NCI-H446 (cell line): Measurements from ENCODE around the gene NUP35.

ENCODE experiments used
- DNase-seq, 2 experiments: peaks; one replicate each; lab custom pipeline; 2025; lab: John Stamatoyannopoulos, UW

Gene NUP35, protein sequence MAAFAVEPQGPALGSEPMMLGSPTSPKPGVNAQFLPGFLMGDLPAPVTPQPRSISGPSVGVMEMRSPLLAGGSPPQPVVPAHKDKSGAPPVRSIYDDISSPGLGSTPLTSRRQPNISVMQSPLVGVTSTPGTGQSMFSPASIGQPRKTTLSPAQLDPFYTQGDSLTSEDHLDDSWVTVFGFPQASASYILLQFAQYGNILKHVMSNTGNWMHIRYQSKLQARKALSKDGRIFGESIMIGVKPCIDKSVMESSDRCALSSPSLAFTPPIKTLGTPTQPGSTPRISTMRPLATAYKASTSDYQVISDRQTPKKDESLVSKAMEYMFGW

DNA sequence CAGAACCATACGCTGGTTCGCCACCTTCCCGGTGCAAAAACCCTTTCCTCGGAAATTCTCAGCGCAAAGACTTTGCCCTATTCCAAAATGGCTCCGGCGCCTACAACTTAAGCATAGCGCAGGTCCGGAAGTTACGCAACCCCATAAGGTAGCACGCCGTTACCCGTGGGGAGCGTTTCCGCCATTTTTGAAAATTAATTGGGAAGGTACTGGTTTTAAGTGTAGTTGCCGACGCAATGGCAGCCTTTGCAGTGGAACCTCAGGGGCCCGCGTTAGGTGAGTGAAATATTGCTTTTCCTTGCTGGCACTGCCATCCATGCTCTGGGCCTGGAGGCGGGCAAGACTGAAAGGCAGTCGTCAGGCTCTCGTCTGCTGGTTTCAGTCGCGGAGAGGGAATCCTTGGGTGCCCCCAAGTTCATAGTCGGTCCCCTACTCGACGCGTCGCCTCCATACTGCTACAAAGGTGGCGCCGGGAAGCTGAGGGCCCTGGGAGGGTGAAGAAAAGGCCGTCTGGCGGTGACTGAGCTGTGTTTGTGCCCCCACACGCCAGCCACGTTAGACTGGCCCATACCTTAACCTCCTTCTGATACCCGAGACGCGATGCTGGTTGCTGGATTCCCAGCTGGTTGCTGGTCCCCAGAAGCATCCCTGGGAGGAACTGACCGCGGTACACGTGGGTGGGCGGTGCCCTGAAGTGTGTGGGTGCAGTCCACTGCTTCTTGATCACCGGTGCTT lies at the start of gene NUP35:
TSS of gene NUP35 (plus strand) at position 222 of the 735 bp plus-strand sequence. CDS start at position 237, 15 bp downstream.
- DNase-seq: peak; percentile 90 to 95

DNA sequence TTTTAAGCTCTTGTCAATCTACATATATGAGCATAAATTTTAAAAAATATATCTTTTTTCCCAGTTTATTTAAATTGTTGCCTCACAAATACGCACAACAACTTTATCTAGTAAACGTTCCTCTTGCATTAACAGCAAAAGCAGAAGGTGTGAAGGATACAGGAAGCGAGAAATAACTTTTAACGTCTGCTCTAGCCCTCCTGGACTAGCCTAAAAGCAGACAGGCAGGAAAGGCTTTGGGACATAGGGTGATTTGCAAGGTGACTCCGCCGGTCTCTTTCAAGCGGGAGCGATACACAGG lies 46.1 kb upstream of the NUP35 start:
- DNase-seq: peak in 1 of 2 experiments; percentile 55

DNA sequence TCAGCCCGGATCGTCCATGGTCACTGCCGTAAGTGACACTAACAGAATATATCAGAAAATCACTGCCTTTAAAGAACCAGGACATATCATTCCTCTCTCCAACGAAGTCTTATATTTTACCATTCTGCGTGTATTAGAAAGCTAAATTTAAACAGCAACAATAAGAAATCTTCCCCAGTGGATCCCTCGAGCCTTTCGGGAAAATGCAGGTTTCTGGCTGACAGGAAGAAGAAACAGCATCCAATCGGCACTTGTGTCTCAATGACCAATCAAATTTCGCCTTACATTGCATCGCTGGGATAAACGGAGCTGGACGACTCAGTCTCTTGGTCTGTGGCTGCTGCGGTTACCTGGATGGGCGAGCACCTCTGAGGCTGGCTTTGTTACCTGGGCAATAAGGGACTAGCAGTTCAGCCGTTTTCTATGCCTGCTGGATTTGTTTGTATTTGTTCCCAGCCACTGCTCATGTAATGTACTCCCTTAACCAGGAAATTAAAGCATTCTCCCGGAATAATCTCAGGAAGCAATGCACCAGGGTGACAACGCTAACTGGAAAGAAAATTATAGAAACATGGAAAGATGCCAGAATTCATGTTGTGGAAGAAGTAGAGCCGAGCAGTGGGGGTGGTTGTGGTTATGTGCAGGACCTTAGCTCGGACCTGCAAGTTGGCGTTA lies 45.6 kb upstream of the NUP35 start, which contains the start of gene DUSP19:
TSS of gene DUSP19 (plus strand) at position 284 of the 675 bp plus-strand sequence. CDS start at position 471, 187 bp downstream.
- DNase-seq: peak; percentile 85 to 95

DNA sequence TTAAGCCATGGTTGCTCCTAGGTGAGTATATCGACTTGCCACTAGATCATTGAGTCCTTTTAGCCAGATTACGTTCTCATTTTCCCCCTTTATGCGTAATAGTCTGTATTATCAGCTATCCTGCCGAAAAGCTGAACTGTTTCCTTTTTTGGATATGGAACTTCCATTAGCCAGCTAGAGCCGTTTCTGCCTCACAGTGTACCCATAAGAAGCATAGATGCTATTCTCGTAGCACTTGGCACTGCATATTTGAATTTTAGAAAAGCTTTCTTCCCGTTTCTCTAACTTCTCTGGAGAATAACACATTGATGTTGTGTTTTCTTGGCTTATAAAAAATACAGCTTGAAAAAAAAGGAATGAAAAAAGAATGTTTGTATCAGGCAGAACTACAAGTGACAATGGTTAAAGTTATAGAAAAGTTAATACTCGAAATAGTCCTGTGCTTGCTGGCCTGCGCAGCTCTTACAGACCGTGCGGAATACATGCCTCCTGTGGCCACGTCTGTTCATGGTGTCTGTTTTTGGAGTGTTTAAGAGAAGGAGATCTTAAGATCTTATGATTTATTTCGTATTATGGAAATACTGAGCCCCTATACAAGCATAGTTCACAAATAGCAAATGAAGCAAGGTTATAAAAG lies 45.0 kb upstream of the NUP35 start:
- DNase-seq: peak in 1 of 2 experiments; percentile 27

DNA sequence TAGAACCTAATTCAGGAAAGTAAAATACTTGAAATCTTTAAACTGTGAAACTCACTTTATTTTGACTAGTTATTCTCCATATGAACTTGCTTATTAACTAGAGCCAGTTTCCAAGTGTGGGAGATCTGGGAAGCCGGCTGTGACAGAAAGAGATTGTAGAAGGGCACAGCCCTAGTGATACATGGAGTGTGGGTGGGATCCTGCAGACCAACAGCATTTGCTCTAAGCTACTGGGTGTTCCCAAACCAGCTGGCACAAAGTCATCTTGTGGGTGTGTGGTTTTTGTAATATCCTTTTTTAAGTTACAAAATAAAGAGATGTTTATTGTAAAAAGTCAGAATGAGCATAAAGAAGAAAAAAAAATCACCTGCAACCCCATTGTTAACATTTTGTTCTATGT lies 42.3 kb upstream of the NUP35 start:
- no peak for DNase-seq

DNA sequence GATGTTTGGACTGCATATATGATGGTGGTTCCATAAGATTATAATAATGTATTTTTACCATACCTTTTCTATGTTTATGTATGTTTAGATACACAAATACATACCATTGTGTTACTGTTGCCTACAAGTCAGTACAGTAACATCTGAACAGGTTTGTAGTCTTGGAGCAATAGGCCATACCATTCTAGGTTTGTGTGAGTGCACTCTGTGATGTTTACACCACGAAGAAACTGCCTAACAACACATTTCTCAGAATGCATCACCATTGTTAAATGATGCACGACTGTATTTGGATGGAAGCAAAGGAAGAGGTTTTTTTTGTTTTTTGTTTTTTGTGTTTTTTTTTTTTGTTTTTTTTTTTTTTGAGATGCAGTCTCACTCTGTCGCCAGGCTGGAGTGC lies 36.2 kb upstream of the NUP35 start:
- no peak for DNase-seq

DNA sequence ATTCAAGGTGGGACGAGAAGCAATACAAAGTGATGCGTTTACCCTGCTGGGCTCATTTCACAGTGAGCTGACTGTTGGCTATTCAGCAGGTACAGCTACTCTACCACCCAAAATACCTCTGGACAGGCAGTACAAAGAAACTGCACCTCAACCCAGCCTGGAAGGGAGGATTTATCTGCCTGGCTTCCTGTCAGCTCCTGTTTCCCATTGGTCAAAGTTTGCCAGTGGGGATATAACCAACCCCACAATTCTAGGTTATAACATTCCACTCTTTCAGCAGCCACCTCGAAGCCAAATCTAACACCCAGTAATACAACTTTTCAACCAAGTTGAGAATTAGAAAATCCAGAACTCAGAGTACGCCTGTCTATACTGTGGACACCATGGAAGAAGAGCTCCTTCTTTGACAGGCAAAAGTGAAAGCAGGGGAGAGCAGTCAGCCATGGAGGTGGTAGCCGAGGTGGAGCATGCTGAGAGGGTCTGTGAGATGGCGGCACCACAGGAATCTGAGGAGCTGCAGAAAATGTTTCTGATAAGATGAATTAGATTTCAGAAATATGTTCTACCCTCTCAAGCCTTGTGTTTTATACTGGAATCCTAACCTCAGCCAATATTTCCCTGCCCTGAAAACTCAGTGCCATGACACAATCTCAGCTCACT lies 34.9 kb upstream of the NUP35 start:
- no peak for DNase-seq

DNA sequence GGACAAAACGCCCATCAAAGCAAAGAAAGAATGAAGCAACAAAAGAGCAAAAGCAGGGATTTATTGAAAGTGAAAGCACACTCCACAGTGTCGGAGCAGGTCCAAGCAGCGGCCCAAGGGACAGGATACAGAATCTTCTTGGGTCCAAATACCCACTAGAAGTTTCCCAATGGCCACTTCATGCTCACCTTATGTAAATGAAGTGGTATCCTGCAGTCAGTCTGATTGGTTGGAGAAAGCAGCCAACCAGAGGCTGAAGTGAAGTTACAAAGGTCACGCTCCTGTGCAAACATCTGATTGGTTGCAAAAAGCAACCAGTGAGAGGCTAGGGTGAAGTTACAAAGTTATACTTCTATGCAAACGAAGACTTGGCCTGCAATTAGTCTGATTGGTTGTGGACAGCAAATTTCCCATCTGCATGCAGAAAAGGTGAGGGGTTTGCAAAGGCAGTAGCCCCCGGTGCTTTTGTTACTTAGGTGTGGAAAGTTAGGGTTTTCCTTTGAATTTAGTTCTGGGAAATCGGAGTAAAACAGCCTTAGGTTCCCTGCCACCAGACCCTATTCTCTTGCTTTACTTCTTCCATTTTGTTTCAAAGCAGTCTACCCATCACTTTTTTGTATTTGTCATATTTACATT lies 32.8 kb upstream of the NUP35 start:
- DNase-seq: no peak

DNA sequence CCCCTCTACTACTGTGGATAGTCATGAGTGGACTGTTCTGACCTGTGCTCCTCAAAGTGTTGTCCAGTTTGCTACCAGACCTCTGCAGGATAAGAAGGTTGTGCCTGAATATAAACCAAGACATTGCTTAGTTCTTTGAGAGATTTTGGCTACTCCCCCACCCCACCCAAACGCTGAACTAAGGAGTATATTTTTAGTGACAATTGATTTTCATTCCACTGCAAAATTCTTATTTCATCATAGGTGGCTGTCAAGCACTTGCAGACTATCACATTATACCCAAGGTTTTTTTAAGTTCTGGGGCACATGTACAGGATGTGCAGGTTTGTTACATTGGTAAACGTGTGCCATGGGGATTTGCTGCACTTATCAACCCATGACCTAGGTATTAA lies 32.3 kb upstream of the NUP35 start:
- no peak for DNase-seq

DNA sequence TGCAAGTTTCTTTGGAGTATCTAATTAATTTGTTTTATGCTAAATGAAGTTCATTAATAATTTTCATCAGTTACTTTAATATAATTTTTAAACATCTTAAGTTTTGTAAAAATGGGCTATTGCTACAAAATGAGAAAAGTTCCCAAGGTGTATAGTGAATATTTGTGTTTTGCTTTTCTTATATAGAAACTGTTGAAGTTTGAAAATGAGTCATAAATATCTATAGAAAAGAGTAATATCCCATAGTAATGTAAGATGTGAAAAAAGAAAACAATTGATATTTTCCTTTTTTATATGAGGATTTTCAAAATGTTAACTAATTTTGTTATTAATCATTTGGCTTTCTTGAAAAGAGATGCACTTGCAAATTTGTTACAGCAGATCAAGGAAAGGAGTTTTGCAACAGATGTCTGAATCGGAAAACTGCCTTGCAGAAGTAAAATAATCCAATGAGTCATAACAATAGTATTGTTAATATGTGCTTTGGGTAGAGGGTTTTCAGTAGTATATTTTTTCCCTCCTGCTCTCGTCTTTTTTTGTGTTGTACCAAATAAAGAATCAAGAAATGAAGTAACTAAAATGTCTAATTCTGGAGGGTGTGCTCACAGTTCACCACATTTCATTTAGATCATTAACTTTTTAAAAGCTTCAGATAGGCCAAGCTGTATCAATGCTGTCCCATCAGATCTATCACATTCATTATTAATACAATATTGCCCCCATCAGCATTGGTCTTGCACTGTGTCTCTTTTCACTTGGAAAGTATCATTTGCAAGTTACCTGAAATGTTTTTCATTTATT lies 30.2 kb upstream of the NUP35 start:
- DNase-seq: no peak

DNA sequence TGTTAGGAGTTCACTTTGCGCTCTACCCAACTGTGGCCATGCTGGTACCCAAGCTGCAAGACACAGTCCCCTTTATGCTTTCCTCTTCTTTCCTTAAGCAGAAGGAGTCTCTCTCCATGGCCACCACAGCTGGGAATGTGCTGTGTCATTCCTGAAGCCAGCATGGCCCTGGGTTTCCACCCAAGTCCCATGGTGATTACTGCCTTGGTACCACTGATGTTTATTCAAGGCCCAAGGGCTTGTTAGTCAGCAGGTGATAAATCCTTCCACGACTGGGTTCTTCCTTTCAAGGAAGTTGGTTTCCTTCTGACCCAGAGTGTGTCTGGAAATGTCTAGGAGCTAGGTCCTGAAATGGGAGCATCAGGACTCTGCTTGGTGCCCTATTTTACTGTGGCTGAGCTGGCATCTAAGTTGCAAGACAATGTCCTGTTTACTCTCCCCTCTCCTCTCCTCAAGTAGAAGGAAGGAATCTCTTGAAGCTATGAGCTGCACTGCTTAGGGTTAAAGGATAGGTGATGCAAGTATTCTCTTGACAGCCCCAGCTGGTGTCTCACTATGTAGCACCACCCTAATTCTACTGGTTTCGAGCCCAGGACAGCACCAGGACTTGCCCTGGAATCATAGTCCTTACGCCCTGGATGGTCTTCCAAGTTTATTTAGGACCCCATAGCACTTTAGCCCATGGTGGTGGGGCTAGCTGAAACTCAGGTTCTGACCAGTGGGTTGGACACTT lies 18.7 kb upstream of the NUP35 start:
- no peak for DNase-seq

DNA sequence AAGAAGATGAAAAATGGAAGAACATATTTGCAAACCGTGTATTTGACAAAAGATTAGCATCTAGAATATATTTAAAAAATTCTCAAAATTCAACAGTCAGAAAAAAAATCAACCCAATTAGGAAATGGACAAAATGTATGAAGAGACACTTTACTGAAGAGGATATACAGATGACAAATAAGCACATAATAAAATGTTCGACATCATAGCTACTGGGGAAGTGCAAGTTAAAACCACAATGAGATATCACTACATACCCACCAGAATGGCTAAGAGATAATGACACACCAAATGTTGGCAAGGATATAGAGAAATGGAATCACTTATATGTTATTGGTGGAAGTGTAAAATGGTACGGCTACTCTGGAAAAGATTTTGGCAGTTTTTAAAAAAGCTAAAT lies 11.7 kb upstream of the NUP35 start:
- no peak for DNase-seq

DNA sequence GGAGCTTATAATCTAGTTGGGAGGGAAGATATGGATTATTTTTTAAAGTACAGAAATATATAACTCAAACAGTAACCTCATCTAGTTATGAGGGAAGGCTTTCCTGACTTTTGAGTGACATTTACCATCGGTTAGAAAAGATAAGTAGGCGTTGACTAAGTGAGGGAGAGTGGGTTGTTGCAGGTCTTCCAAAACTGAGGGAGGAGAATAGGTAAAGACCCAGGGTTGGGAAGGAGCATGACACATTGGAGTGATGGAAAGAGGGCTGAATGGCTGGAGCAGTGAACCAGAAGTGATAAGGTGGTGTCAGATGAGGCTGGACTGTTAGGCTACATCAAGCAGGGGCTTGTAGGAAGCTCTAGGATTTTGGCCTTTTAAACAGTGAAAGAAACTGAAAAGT lies 10.6 kb upstream of the NUP35 start:
- DNase-seq: no peak

DNA sequence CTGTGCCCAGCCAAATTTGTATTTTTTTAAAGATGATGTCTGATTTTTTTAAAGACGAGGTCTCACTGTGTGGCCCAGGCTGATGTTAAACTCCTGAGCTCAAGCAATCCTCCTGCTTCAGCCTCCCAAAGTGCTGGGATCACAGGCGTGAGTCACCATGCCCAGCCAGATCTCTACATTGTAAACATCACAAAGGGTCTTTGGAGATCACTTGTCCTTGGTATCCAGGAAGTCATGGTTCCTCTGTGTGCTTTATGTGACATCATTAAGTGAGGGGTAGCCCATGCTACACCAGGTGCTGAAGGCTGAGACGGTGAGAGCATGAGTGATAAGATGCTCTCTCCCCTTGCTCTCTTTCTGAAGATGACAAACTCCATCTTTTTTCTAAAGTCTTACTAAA lies 7.0 kb upstream of the NUP35 start:
- no peak for DNase-seq

DNA sequence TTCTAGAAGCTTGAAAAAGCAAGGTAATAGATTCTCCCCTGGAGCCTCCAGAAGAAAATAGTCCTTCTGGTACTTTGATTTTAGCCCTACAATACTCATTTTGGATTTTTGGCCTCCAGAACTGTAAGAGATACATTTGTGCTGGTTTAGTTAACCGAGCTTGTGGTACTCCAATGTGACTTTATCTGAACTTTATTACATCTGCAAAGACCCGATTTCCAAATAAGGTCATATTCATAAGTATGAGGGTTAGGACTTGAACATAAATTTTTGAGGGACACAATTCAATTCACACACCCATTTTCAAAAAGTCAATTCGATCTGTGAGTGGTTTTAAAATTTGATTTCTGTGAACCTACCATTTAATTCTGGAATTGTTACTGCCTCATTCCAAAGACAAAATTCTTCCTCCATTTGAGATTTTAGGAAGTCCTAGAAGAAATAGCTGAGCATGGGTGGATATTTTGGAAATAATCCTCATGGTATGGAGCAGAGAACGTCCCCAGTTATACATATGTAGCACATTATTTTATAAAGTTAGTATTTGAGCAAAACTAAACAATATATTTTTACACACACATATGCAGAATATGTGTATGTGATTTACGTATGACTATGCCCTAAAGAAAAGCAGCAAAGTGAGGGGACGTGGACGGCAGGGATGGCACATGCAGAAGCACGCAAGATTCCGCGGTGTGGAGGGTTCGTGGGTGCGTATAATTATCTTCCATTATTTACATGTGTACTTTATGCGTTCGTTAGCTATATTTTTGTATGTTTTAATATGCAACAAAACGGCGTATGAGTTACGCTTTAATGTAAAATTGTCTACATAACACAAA lies 905 bp upstream of the NUP35 start:
- no peak for DNase-seq

DNA sequence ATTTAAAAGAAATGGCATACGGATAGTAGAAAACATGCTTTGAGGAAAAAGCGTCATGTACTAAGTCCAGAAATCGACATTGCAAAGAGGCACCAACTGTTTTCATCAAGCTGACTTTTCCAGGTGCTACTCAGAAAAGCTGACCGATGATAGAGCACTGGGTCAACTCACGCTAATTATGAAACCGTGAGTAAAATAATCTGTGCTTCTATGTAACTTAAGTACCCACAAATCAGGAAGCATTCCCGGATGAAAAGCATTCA lies 353 bp upstream of the NUP35 start:
- no peak for DNase-seq

DNA sequence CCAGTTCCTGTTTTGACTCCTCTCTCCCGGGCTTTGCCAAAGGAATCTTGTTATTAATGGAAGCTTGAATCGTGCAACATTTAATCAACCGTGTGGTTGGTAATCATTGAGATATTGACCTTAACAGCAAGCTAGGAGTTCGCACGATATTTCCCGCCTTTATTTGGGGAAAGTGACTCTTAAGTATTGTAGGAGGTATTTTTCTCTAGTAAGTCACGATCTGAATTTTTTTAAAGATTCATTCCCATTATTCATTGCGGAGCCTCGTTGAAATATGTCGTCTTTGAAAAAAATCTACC lies 663 bp downstream of the NUP35 start:
- no peak for DNase-seq

DNA sequence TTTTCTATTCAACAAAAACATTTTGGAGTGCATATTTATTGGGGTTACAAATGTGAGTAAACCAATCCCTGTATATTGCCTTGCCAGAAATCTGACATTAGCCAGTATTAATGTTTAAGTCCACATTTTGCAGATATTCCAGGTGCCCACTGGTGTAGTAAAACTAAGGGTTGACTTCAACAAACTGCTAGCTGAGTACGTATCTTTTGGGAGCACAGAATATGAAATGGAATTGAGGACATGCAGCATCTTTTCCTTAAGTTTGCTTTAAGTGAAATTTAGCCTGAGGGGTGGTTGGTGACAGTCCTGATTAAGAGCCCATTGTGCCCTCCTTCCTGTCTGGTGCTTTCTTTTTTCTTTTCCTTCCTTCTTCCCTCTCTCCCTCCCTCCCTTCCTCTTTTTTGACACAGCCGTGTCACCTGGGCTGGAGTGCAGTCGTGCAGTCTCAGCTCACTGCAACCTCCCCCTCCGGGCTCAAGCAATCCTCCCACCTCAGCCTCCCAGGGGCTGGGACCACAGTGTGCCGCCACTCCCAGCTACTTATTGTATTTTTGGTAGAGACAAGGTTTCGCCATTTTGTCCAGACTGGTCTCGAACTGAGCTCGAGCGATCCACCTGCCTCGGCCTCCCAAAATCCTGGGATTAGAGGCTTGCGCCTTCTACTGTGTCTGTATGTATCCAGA lies 1.6 kb downstream of the NUP35 start:
- peak in 1 of 2 experiments; percentile 12 for DNase-seq

DNA sequence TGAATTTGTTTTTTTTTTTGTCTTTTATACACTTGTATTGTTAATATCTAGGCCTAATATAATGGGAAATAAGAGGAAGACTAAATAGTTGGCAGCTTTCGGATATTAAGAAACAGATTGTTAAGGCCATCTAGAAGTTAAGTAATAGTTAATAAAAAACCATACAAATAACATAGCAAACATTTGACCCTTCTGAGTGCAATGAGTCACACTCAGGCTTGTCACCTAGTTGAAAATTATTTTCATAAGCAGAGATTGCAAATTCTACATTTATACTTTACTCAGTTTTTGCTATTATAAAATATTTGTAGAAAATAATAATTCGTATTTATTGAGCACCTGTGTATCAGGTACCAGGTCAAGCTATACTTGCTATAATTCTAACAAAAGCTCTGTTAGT lies 2.4 kb downstream of the NUP35 start:
- DNase-seq: no peak
